ENCODE results near the gene TNS3. TPM values are rescaled to one million over a fixed set of nuclear protein-coding genes. Genes with fewer than 3 reads are reported as not detected.

Gene TNS3
- total and polyA plus RNA-seq, 2 of the 13 experiments (the other 11 are each of a cell fraction or from before 2014, with no cell fraction given): 52.9 to 55.7 TPM

DNA sequence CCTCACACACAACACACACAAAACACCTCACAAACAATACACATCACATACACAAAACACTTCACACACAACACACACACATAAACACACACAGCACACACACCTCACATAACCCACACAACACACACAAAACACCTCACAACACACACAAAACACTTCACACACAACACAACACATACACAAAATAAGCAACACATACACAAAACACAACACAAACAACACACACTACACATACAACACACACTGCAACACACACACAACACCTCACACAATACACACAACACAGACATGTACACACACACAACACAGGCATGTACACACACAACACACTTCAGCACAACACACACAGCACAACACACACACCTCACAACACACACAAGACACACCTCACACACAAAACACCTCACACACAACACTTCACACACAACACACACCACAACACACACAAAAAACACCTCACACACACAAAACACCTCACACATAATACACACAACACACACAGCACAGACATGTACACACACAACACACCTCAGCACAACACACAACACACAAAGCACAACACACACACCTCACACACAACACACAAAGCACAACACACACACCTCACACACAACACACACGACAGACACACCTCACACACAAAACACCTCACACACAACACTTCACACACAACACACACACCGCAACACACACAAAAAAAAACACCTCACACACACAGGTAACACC lies 107.5 kb downstream of the TNS3 start (continued):
- TF ChIP-seq FOXA1 (IDR thresholded peaks at IDR 0.05) (peak; percentile 43; the same call in 1 of the 2 replicates), FOXA1 (CRISPR knock-in tag; IDR thresholded peaks at IDR 0.05) (no peak)

GRCh38 chr7:47473499-47474210 lies 108.3 kb downstream of the TNS3 start:
- H3K9me3 ChIP-seq (ENCODE audit: low read length): no peaks in the 10 kb centered on the region
- ATAC-seq: no peak
- peaks cover 2 to 9% of the 10 kb centered on the region in 2 experiments; a peak in 2 of 5 replicates for H3K36me3 ChIP-seq (replicated peaks in 1 of 2; ENCODE audit: control insufficient read depth in 1 of 2, insufficient read depth in 2 of 2, low read length in 2 of 2)
- FAIRE-seq: no peak
- no peak overlapping the region for H3K4me3 ChIP-seq (replicated peaks in 1 of 3; ENCODE audit: insufficient read depth in 1 of 3, low read depth in 2 of 3, low read length in 3 of 3)
- DNase-seq (ENCODE audit: low spot score): no peak
- in situ Hi-C loops (cut with HindIII; ENCODE audit: extremely low pct_ligation_motif_present, low pct_unique_long_range_greater_than_20kb): no loop called here
- ChIA-PET CTCF (ENCODE audit: low intra/inter-chr PET ratio, low total read pairs) (no interaction called here), POLR2A (interaction anchor here (0.7 to 0.9 kb wide), 3 partner anchors 26 to 107 kb away, joined by 3 to 5 read pairs (median 3); no protein-coding TSS in a partner anchor)
- WGBS (ENCODE audit: low lambda C conversion rate): 83% methylated on average over 6 of the region's 6 CpGs
- TF ChIP-seq, protein P1, sequence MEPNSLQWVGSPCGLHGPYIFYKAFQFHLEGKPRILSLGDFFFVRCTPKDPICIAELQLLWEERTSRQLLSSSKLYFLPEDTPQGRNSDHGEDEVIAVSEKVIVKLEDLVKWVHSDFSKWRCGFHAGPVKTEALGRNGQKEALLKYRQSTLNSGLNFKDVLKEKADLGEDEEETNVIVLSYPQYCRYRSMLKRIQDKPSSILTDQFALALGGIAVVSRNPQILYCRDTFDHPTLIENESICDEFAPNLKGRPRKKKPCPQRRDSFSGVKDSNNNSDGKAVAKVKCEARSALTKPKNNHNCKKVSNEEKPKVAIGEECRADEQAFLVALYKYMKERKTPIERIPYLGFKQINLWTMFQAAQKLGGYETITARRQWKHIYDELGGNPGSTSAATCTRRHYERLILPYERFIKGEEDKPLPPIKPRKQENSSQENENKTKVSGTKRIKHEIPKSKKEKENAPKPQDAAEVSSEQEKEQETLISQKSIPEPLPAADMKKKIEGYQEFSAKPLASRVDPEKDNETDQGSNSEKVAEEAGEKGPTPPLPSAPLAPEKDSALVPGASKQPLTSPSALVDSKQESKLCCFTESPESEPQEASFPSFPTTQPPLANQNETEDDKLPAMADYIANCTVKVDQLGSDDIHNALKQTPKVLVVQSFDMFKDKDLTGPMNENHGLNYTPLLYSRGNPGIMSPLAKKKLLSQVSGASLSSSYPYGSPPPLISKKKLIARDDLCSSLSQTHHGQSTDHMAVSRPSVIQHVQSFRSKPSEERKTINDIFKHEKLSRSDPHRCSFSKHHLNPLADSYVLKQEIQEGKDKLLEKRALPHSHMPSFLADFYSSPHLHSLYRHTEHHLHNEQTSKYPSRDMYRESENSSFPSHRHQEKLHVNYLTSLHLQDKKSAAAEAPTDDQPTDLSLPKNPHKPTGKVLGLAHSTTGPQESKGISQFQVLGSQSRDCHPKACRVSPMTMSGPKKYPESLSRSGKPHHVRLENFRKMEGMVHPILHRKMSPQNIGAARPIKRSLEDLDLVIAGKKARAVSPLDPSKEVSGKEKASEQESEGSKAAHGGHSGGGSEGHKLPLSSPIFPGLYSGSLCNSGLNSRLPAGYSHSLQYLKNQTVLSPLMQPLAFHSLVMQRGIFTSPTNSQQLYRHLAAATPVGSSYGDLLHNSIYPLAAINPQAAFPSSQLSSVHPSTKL (CRISPR knock-in tag; IDR thresholded peaks at IDR 0.05): no peak
- TF ChIP-seq ZNF280B (CRISPR knock-in tag; IDR thresholded peaks at IDR 0.05; ENCODE audit: borderline replicate concordance): no peak
- 0 out of 2 replicates have a peak, but pooled peaks have one; percentile 1 for TF ChIP-seq KAT7 (CRISPR knock-in tag; IDR thresholded peaks at IDR 0.05; ENCODE audit: borderline replicate concordance)
- no peak for TF ChIP-seq CREB1 (IDR thresholded peaks at IDR 0.05)
- no peak for TF ChIP-seq CREB1 (CRISPR knock-in tag; IDR thresholded peaks at IDR 0.05)
- TF ChIP-seq, protein P2, sequence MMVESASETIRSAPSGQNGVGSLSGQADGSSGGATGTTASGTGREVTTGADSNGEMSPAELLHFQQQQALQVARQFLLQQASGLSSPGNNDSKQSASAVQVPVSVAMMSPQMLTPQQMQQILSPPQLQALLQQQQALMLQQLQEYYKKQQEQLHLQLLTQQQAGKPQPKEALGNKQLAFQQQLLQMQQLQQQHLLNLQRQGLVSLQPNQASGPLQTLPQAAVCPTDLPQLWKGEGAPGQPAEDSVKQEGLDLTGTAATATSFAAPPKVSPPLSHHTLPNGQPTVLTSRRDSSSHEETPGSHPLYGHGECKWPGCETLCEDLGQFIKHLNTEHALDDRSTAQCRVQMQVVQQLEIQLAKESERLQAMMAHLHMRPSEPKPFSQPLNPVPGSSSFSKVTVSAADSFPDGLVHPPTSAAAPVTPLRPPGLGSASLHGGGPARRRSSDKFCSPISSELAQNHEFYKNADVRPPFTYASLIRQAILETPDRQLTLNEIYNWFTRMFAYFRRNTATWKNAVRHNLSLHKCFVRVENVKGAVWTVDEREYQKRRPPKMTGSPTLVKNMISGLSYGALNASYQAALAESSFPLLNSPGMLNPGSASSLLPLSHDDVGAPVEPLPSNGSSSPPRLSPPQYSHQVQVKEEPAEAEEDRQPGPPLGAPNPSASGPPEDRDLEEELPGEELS (CRISPR knock-in tag; IDR thresholded peaks at IDR 0.05): no peak
- TF ChIP-seq ZSCAN9 (CRISPR knock-in tag; IDR thresholded peaks at IDR 0.05; ENCODE audit: borderline replicate concordance): no peak
- TF ChIP-seq RFX5 (IDR thresholded peaks at IDR 0.05; ENCODE audit: low read depth, low read length): no peak
- no peak for TF ChIP-seq ATAD3A (CRISPR knock-in tag; IDR thresholded peaks at IDR 0.05)
- TF ChIP-seq RARA (CRISPR knock-in tag; IDR thresholded peaks at IDR 0.05): no peak
- peak; percentile 12; the same call in 1 of the 2 replicates for TF ChIP-seq ZBTB8A (CRISPR knock-in tag; IDR thresholded peaks at IDR 0.05; ENCODE audit: borderline replicate concordance, low read depth)
- TF ChIP-seq ATF7-NPFF (CRISPR knock-in tag; IDR thresholded peaks at IDR 0.05; ENCODE audit: low read depth): no peak
- TF ChIP-seq PITX1 (CRISPR knock-in tag; IDR thresholded peaks at IDR 0.05): no peak
- peak overlapping the region; percentile 63; the same call in 1 of the 2 replicates for H3K9ac ChIP-seq (ENCODE audit: insufficient read depth, low read depth, low read length)
- H4K20me1 ChIP-seq (ENCODE audit: insufficient read depth, low read length): peaks cover 20% of the 10 kb centered on the region
- no peaks in the 10 kb centered on the region for H3K27me3 ChIP-seq (ENCODE audit: control insufficient read depth in 1 of 2, insufficient read depth in 2 of 2, low read length in 2 of 2)
- H3K4me2 ChIP-seq (ENCODE audit: low read depth, low read length): no peak overlapping the region
- BruUV-seq (replicated peaks): TSS peak; percentile 28
- no peak overlapping the region for H2AFZ ChIP-seq (ENCODE audit: low read length)
- H3K4me1 ChIP-seq (ENCODE audit: insufficient read depth, low read length): peaks cover 100% of the 10 kb centered on the region
- peak overlapping the region; percentile 82 for H3K27ac ChIP-seq (ENCODE audit: extremely low read length, insufficient read depth, low read length)
- intact Hi-C loops (cut with micrococcal nuclease; ENCODE audit: unreplicated experiment): loop anchor here (10.0 kb wide), 1 partner anchor 311 kb away; no protein-coding TSS in a partner anchor
- peaks cover 77% of the 10 kb centered on the region for H3K79me2 ChIP-seq (ENCODE audit: insufficient read depth, low read length)

Data from HepG2 (cell line).